Measurements from ENCODE around the gene ZNF213. TPM values are rescaled to one million over a fixed set of nuclear protein-coding genes. Genes with fewer than 3 reads are reported as not detected.
"Not testable (repeated sequence)": the region's sequence is repeated elsewhere in the genome, so short reads cannot be mapped to it uniquely, and the experiment has no call there.

ZNF213 gene
- total RNA-seq, 1 experiment from 2014 or later: 20.7 TPM

DNA sequence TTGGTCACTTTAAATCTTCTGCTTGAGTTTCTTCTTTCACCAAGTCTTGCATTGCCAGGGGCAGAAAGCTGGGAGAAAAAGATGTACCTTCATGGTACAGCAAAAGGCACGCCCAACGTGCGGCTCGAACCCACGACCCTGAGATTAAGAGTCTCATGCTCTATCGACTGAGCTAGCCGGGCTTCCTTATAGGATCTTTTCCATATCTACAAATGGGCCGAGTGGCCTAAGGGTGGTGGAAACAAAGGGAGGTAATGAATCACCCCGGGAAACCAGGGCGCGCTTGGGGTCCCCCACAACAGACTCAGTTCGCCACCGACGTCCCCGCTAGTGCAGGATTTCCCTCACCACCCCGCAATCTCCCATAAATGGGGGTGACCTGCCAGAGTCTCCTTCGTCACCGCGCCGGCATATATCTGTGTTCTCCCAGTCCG lies 45.6 kb downstream of the ZNF213 start:
- Mint-ChIP-seq H3K27me3 (ENCODE audit: insufficient read depth, unreplicated experiment) (no peaks in the 10 kb centered on the region), H3K4me3 (ENCODE audit: unreplicated experiment) (no peak overlapping the region), H3K4me1 (ENCODE audit: insufficient read depth, unreplicated experiment) (peaks cover 6% of the 10 kb centered on the region), H3K9me3 (ENCODE audit: unreplicated experiment) (no peaks in the 10 kb centered on the region), H3K36me3 (ENCODE audit: insufficient read depth, unreplicated experiment) (peaks cover 26% of the 10 kb centered on the region), H3K27ac (ENCODE audit: low read depth, unreplicated experiment) (no peak overlapping the region)
- CTCF ChIA-PET: no interaction called here
- POLR2A ChIA-PET: interaction anchor here (0.7 kb wide), 1 partner anchor 707 kb away, joined by 3 read pairs; no protein-coding TSS in a partner anchor
- BruUV-seq (replicated peaks): no TSS peak
- no peak for DNase-seq (ENCODE audit: unreplicated experiment)
- intact Hi-C loops (cut with micrococcal nuclease): no loop called here
- TF ChIP-seq, protein P1, sequence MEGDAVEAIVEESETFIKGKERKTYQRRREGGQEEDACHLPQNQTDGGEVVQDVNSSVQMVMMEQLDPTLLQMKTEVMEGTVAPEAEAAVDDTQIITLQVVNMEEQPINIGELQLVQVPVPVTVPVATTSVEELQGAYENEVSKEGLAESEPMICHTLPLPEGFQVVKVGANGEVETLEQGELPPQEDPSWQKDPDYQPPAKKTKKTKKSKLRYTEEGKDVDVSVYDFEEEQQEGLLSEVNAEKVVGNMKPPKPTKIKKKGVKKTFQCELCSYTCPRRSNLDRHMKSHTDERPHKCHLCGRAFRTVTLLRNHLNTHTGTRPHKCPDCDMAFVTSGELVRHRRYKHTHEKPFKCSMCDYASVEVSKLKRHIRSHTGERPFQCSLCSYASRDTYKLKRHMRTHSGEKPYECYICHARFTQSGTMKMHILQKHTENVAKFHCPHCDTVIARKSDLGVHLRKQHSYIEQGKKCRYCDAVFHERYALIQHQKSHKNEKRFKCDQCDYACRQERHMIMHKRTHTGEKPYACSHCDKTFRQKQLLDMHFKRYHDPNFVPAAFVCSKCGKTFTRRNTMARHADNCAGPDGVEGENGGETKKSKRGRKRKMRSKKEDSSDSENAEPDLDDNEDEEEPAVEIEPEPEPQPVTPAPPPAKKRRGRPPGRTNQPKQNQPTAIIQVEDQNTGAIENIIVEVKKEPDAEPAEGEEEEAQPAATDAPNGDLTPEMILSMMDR (IDR thresholded peaks at IDR 0.05; ENCODE audit: unreplicated experiment): no peak

DNA sequence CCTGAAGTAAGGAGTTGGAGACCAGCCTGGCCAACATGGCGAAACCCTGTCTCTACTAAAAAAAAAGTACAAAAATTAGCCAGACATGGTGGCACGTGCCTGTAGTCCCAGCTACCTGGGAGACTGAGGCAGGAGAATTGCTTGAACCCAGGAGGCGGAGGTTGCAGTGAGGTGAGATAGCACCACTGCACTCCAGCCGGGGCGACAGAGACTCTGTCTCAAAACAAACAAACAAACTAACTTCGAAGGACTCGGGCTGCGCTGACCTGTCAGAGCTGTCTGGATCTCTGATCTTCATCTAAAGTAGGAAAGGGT lies 47.4 kb downstream of the ZNF213 start:
- ChIA-PET POLR2A (interaction anchor here (0.7 to 2.2 kb wide), 11 partner anchors 10 to 261 kb away, joined by 3 to 7 read pairs (median 3); partner anchors contain the start of genes NAA60, ZNF174, ZNF213 and ZNF597), CTCF (interaction anchor here (0.5 to 1.7 kb wide), 6 partner anchors 14 to 398 kb away, joined by 3 to 9 read pairs (median 4); no protein-coding TSS in a partner anchor)
- not testable (repeated sequence) for DNase-seq (ENCODE audit: unreplicated experiment); BruUV-seq (replicated peaks); H3K9me3 Mint-ChIP-seq (ENCODE audit: unreplicated experiment); H3K4me1 Mint-ChIP-seq (ENCODE audit: insufficient read depth, unreplicated experiment); H3K27me3 Mint-ChIP-seq (ENCODE audit: insufficient read depth, unreplicated experiment)
- H3K27ac Mint-ChIP-seq (ENCODE audit: low read depth, unreplicated experiment): peak overlapping the region; percentile 87
- peak overlapping the region; percentile 87 for H3K4me3 Mint-ChIP-seq (ENCODE audit: unreplicated experiment)
- intact Hi-C loops (cut with micrococcal nuclease): loop anchor here (2.0 kb wide), 1 partner anchor 219 kb away; the partner anchor contains the start of genes ZNF174 and ZSCAN32
- H3K36me3 Mint-ChIP-seq (ENCODE audit: insufficient read depth, unreplicated experiment): peaks cover 19% of the 10 kb centered on the region

DNA sequence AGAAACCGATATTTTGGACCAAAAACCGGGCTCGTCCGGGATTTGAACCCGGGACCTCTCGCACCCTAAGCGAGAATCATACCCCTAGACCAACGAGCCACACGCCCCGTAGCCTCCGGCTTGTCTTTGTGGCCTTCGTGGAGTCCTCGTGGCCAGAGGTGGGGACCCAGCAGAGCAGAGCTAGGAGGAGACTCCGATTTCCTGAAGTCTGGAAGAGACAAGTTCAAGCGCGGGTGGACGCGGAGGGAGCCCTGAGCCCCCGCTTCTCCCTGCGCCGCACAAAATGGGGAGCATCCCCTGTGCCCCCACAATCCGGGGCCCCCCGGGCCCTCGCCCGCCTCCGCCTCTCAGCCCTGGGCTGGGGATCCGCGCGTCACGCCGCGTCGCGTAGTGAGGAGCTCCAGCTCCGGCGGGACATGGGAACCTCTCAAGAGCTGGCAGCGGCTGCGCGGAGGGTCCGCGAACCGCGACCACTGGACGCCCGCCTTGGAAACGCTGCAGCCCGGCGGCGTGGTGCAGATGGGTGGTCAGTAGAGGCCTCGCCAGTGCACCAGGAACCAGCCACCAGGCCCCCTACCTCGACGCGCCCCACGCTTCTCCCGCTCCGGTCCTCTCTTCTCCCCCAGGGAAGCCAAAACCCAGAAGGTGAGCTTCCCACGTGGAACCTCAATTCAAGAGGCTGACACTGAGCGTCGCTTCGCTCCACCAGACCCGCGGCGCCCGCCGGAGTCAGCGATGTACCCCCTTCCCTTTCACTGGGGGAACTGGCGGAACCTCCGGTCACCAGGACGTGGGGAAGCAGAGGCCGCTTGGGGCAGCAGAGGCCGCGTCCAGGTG lies 48.0 kb downstream of the ZNF213 start:
- H3K9me3 Mint-ChIP-seq (ENCODE audit: unreplicated experiment): no peaks in the 10 kb centered on the region
- H3K27me3 Mint-ChIP-seq (ENCODE audit: insufficient read depth, unreplicated experiment): no peaks in the 10 kb centered on the region
- peak overlapping the region; percentile 87 for H3K27ac Mint-ChIP-seq (ENCODE audit: low read depth, unreplicated experiment)
- POLR2A ChIA-PET: interaction anchor here (0.7 to 2.2 kb wide), 14 partner anchors 9 to 261 kb away, joined by 3 to 7 read pairs (median 3); partner anchors contain the start of genes NAA60, ZNF174, ZNF213 and ZNF597
- intact Hi-C loops (cut with micrococcal nuclease): loop anchor here (1.0 to 2.0 kb wide), 4 partner anchors 99 to 317 kb away; partner anchors contain the start of genes ZNF174 and ZSCAN32
- peaks cover 19% of the 10 kb centered on the region for H3K36me3 Mint-ChIP-seq (ENCODE audit: insufficient read depth, unreplicated experiment)
- CTCF ChIA-PET: interaction anchor here (0.5 to 2.2 kb wide), 15 partner anchors 11 to 685 kb away, joined by 3 to 9 read pairs (median 3); partner anchors contain the start of genes NAA60, ZNF213 and ZNF597
- H3K4me3 Mint-ChIP-seq (ENCODE audit: unreplicated experiment): peak overlapping the region; percentile 87
- TF ChIP-seq, protein P1 (IDR thresholded peaks at IDR 0.05; ENCODE audit: unreplicated experiment): no peak
- peaks cover 6% of the 10 kb centered on the region for H3K4me1 Mint-ChIP-seq (ENCODE audit: insufficient read depth, unreplicated experiment)
- BruUV-seq (replicated peaks): no TSS peak
- DNase-seq (ENCODE audit: unreplicated experiment): peak; percentile 72

DNA sequence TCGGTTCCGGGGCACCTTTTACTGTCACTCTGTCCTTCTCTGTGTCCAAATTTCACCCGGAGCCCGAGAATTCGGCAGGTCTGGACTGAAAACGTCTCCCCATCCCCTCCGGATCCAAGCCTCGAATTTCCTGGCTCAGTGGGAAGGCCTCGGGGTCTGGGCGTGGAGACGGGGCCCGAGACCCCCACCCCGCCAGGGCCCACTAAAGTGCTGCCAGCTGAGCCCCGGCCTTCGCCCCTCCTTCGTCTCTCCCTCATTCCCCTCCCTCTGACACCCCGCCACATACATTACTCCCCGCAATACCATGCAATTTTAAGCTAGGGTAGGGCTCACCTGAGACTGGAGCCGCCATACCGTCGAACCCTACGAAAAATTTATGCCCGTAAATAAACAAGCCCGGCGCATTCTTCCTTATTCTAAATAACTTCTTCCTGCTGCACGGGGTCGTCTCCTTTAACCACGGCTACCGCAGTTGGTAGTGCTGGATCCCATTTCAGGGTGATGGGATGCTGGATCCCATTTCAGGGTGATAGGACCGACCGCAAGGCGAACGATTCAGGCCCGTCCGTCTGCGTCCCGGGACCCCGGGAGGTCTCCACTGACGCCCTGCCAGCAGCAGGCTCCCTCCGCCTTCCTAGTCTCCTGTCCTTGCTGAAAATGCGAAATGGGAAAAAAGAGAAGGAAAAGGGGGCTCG lies 48.8 kb downstream of the ZNF213 start:
- no peaks in the 10 kb centered on the region for H3K27me3 Mint-ChIP-seq (ENCODE audit: insufficient read depth, unreplicated experiment)
- intact Hi-C loops (cut with micrococcal nuclease): loop anchor here (1.0 to 2.0 kb wide), 4 partner anchors 99 to 317 kb away; partner anchors contain the start of genes ZNF174 and ZSCAN32
- no TSS peak for BruUV-seq (replicated peaks)
- no peaks in the 10 kb centered on the region for H3K9me3 Mint-ChIP-seq (ENCODE audit: unreplicated experiment)
- ChIA-PET POLR2A (interaction anchor here (0.7 to 2.2 kb wide), 7 partner anchors 9 to 315 kb away, joined by 3 to 7 read pairs (median 3); partner anchors contain the start of gene ZNF213), CTCF (interaction anchor here (0.5 to 2.2 kb wide), 15 partner anchors 12 to 1909 kb away, joined by 3 to 9 read pairs (median 3); partner anchors contain the start of genes NAA60, ZNF213 and ZNF597)
- TF ChIP-seq, protein P1 (IDR thresholded peaks at IDR 0.05; ENCODE audit: unreplicated experiment): peak; percentile 53
- DNase-seq (ENCODE audit: unreplicated experiment): no peak
- peak overlapping the region; percentile 87 for H3K4me3 Mint-ChIP-seq (ENCODE audit: unreplicated experiment)
- peaks cover 19% of the 10 kb centered on the region for H3K36me3 Mint-ChIP-seq (ENCODE audit: insufficient read depth, unreplicated experiment)
- peaks cover 6% of the 10 kb centered on the region for H3K4me1 Mint-ChIP-seq (ENCODE audit: insufficient read depth, unreplicated experiment)
- H3K27ac Mint-ChIP-seq (ENCODE audit: low read depth, unreplicated experiment): peak overlapping the region; percentile 87
